RWPE2 (cell line): Measurements from ENCODE around the gene PIP4K2A.

Experiments
- ATAC-seq: fragments of 200-7000 bp; cut with Tn5 transposase; 3 replicates; pipeline ENCODE4 v1.9.1; 2021; ENCODE audit warnings: low read depth
- DNase-seq: peaks from one replicate; pipeline ENCODE4 v3.0.0-alpha.2; 2020; ENCODE audit warnings: low spot score
- H3K27ac ChIP-seq: fragments of 450-650 bp; 2 replicates; pipeline ENCODE4 v1.5.1; 2017; ENCODE audit warnings: mild to moderate bottlenecking; ENCODE audit not compliant: poor library complexity, severe bottlenecking
- H3K27me3 ChIP-seq: fragments of 250-450 bp; sonication (Bioruptor Pico); 2 replicates; pipeline ENCODE4 v1.5.1; 2021; ENCODE audit warnings: mild to moderate bottlenecking, moderate library complexity; ENCODE audit not compliant: insufficient read depth, poor library complexity, severe bottlenecking
- H3K36me3 ChIP-seq: fragments of 250-450 bp; sonication (Bioruptor Pico); 2 replicates; pipeline ENCODE4 v1.5.1; 2020; ENCODE audit warnings: low read depth, mild to moderate bottlenecking, moderate library complexity
- H3K4me1 ChIP-seq: fragments of 250-450 bp; sonication (Bioruptor Pico); 2 replicates; pipeline ENCODE4 v1.5.1; 2021; ENCODE audit warnings: mild to moderate bottlenecking, moderate library complexity; ENCODE audit not compliant: insufficient read depth, poor library complexity, severe bottlenecking
- H3K4me3 ChIP-seq: fragments of 250-450 bp; sonication (Bioruptor Pico); 2 replicates; pipeline ENCODE4 v1.5.1; 2021; ENCODE audit warnings: mild to moderate bottlenecking, moderate library complexity; ENCODE audit not compliant: severe bottlenecking
- H3K9me3 ChIP-seq: fragments of 250-450 bp; sonication (Bioruptor Pico); 2 replicates; pipeline ENCODE4 v1.5.1; 2021; ENCODE audit warnings: mild to moderate bottlenecking, moderate library complexity; ENCODE audit not compliant: severe bottlenecking
- CTCF ChIP-seq: fragments of 450-650 bp; IDR thresholded peaks from one replicate; pipeline ENCODE4 v1.5.1; 2017; ENCODE audit warnings: mild to moderate bottlenecking, moderate library complexity; ENCODE audit not compliant: poor library complexity, severe bottlenecking

PIP4K2A gene

GRCh38 chr10:22662733-22663330 is 51.5 kb downstream of the PIP4K2A start:
- Histone ChIP-seq H3K27me3 (no peaks in the 10 kb centered on the region), H3K27ac (no peak overlapping the region), H3K4me1 (peaks cover 7% of the 10 kb centered on the region), H3K9me3 (no peaks in the 10 kb centered on the region), H3K4me3 (no peak overlapping the region), H3K36me3 (no peaks in the 10 kb centered on the region)
- DNase-seq (no peak), ATAC-seq (no peak)
- no peak for TF ChIP-seq CTCF

- Histone ChIP-seq H3K9me3 (no peaks in the 10 kb centered on the region), H3K36me3 (no peaks in the 10 kb centered on the region), H3K27ac (no peak overlapping the region), H3K27me3 (no peaks in the 10 kb centered on the region), H3K4me3 (no peak overlapping the region), H3K4me1 (peaks cover 14% of the 10 kb centered on the region)
- no peak for TF ChIP-seq CTCF
- DNase-seq (no peak), ATAC-seq (no peak)
Observed at GRCh38 chr10:22659866-22660265, 54.5 kb downstream of the PIP4K2A start.

- no peak for TF ChIP-seq CTCF
- DNase-seq (no peak), ATAC-seq (no peak; the same call in 2 of the 3 replicates)
- H3K4me3 ChIP-seq = no peak overlapping the region
- no peaks in the 10 kb centered on the region for H3K9me3 ChIP-seq
- H3K27ac ChIP-seq = no peak overlapping the region
- H3K4me1 ChIP-seq = peaks cover 14% of the 10 kb centered on the region
- no peaks in the 10 kb centered on the region for H3K36me3 ChIP-seq
- H3K27me3 ChIP-seq = no peaks in the 10 kb centered on the region
Observed at GRCh38 chr10:22658745-22659410, 55.5 kb downstream of the PIP4K2A start.

DNA sequence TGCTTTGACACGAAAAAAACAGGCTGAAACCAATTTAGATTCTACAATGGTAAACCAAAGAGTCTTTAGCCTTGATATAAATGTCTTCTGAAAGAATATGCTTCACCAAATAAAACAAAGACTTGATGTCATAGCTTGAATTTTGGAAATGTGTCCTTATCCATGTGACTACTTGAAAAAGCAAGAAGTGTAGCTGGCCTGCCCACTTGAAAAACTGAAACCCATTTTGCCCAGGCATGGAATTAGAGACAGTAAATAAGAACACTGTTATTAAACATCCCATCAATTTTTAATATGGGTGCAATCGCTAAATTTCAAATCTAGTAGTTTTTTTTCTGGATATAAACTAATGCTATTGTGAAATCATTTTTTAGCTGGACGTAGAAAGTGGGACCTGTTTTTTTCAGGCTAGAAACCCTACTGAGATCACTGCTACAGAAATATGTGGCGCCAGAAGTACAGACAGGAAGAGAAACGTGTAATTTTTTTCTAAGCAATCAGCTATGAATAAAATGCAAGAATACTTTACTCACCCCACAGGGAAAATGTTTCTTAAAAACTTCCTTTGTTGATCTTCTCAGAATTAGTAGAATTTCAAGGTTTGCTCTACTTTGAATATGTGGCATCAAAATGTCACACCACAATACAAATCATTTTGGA is 56.7 kb downstream of the PIP4K2A start:
- no peaks in the 10 kb centered on the region for H3K9me3 ChIP-seq
- no peak overlapping the region for H3K4me3 ChIP-seq
- no peaks in the 10 kb centered on the region for H3K36me3 ChIP-seq
- H3K27me3 ChIP-seq = no peaks in the 10 kb centered on the region
- ATAC-seq (no peak), DNase-seq (no peak)
- no peak overlapping the region for H3K27ac ChIP-seq
- peaks cover 14% of the 10 kb centered on the region for H3K4me1 ChIP-seq
- no peak for TF ChIP-seq CTCF
